Mesendoderm (in vitro differentiated cells): ENCODE data around the gene CACNB4.

Source experiments
- DNase-seq: peaks from one replicate; pipeline ENCODE4 v3.0.0; 2013
- H2AK5ac ChIP-seq: 2 replicates; pipeline ENCODE4 v1.6.1; 2013; ENCODE audit warnings: low read length, inconsistent platforms
- H2BK120ac ChIP-seq: 2 replicates; pipeline ENCODE4 v1.6.1; 2013; ENCODE audit warnings: low read depth, mild to moderate bottlenecking, low read length, moderate library complexity, mixed read lengths
- H2BK15ac ChIP-seq: replicated peaks from 2 replicates; pipeline ENCODE4 v1.6.1; 2013; ENCODE audit warnings: low read depth, mild to moderate bottlenecking, moderate library complexity
- H2BK5ac ChIP-seq: 2 replicates; pipeline ENCODE4 v1.6.1; 2013; ENCODE audit warnings: low read length, inconsistent platforms
- H3K18ac ChIP-seq: 2 replicates; pipeline ENCODE4 v1.6.1; 2013; ENCODE audit warnings: mild to moderate bottlenecking, low read length, mixed read lengths
- H3K23ac ChIP-seq: one replicate; pipeline ENCODE4 v1.6.1; 2013; ENCODE audit warnings: low read length
- H3K27ac ChIP-seq: 2 replicates; pipeline ENCODE4 v1.5.1; 2013; ENCODE audit warnings: low read depth, mild to moderate bottlenecking, inconsistent platforms, low read length, moderate library complexity
- H3K27me3 ChIP-seq: 2 replicates; pipeline ENCODE4 v1.6.1; 2013; ENCODE audit warnings: low read length, control low read depth, mild to moderate bottlenecking, inconsistent platforms; ENCODE audit not compliant: insufficient read depth, poor library complexity
- H3K36me3 ChIP-seq: 2 replicates; pipeline ENCODE4 v1.6.1; 2013; ENCODE audit warnings: low read length, inconsistent platforms; ENCODE audit not compliant: control insufficient read depth, insufficient read depth
- H3K4ac ChIP-seq: one replicate; pipeline ENCODE4 v1.6.1; 2013; ENCODE audit warnings: low read depth, mild to moderate bottlenecking, low read length, moderate library complexity
- H3K4me1 ChIP-seq: 2 replicates; pipeline ENCODE4 v1.6.1; 2013; ENCODE audit warnings: low read depth, low read length, inconsistent platforms; ENCODE audit not compliant: control insufficient read depth
- H3K4me2 ChIP-seq: 2 replicates; pipeline ENCODE4 v1.6.1; 2013; ENCODE audit warnings: low read length
- H3K4me3 ChIP-seq: 2 replicates; pipeline ENCODE4 v1.5.1; 2013; ENCODE audit warnings: mild to moderate bottlenecking, low read length
- H3K56ac ChIP-seq: one replicate; pipeline ENCODE4 v1.6.1; 2013; ENCODE audit warnings: low read length
- H3K79me1 ChIP-seq: 2 replicates; pipeline ENCODE4 v1.6.1; 2013; ENCODE audit warnings: low read length, inconsistent platforms
- H3K79me2 ChIP-seq: 2 replicates; pipeline ENCODE4 v1.6.1; 2013; ENCODE audit warnings: mild to moderate bottlenecking, low read length; ENCODE audit not compliant: control insufficient read depth, insufficient read depth
- H3K9ac ChIP-seq: 2 replicates; pipeline ENCODE4 v1.6.1; 2013; ENCODE audit warnings: low read length, inconsistent platforms
- H4K5ac ChIP-seq: one replicate; pipeline ENCODE4 v1.6.1; 2013; ENCODE audit warnings: low read length
- H4K8ac ChIP-seq: one replicate; pipeline ENCODE4 v1.6.1; 2013; ENCODE audit warnings: low read depth, mild to moderate bottlenecking, control low read depth, low read length, moderate library complexity
- WGBS: extraction: QIAGEN DNeasy Blood & Tissue Kit; methylation state at CpG from one replicate; pipeline ENCODE4 v1.1.7; 2013; ENCODE audit warnings: low lambda C conversion rate, missing lambda C conversion rate; ENCODE audit not compliant: insufficient coverage; ENCODE audit errors: extremely low coverage; 5-methylcytosine and 5-hydroxymethylcytosine counted together

CACNB4 gene

DNA sequence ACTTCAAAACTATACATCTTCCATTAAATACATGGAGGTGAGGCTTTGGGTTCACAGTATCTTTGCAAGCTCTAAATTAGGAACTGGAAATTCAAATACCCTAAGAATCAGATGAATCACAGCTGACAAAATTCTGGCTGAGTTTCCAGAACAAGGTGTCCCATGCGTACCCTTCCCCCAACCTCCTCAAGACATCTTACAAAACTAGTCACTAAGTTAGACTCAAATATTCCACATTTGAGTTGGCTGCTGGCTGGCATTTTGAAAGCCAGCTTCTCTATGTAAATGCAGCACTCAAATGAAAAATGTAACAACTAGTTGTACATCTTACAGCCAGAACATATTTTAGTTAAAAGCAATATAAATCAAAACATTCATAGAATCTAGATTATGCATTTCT lies 139.6 kb downstream of the CACNB4 start:
- Histone ChIP-seq H2BK120ac (no peak overlapping the region), H3K4me2 (no peak overlapping the region), H3K79me1 (no peaks in the 10 kb centered on the region), H3K27me3 (no peaks in the 10 kb centered on the region), H3K79me2 (no peaks in the 10 kb centered on the region), H3K4me1 (no peaks in the 10 kb centered on the region), H3K23ac (no peak overlapping the region), H2AK5ac (no peak overlapping the region), H3K9ac (no peak overlapping the region), H4K8ac (no peak overlapping the region), H4K5ac (no peak overlapping the region), H3K4ac (no peak overlapping the region), H3K27ac (no peak overlapping the region), H2BK5ac (no peak overlapping the region), H3K56ac (no peak overlapping the region), H3K4me3 (no peak overlapping the region), H3K36me3 (no peaks in the 10 kb centered on the region), H2BK15ac (no peak overlapping the region), H3K18ac (no peak overlapping the region)
- DNase-seq = no peak
- WGBS = no CpG with 5 or more reads among the region's 1 CpG

DNA sequence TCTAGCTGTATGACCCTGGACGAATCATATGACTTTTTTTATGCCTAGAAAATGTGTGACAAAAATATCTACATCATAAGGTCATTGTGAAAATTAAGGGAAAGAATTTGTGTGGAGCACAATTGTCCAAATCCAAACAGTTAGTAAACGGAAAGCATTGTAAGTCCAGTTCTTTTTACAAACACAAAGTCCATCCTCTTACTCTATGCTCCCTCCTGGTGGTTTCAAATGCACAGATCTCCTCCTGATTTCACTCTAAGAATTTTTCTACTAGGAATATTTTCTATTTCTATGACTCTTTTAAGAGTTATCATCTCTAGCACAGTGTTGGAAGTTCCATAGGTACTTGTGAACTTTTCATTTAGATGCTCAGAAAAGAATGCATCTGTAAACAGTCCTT lies 145.4 kb downstream of the CACNB4 start:
- no peak overlapping the region for H3K4me2 ChIP-seq
- H3K4me3 ChIP-seq = no peak overlapping the region
- no peak overlapping the region for H2BK5ac ChIP-seq
- no peak overlapping the region for H3K23ac ChIP-seq
- H3K56ac ChIP-seq = no peak overlapping the region
- no peak overlapping the region for H2AK5ac ChIP-seq
- H3K9ac ChIP-seq = no peak overlapping the region
- no peaks in the 10 kb centered on the region for H3K79me2 ChIP-seq
- H3K27me3 ChIP-seq = no peaks in the 10 kb centered on the region
- H3K27ac ChIP-seq = no peak overlapping the region
- no CpG with 5 or more reads among the region's 2 CpGs for WGBS
- no peak overlapping the region for H2BK120ac ChIP-seq
- H4K8ac ChIP-seq = no peak overlapping the region
- no peaks in the 10 kb centered on the region for H3K36me3 ChIP-seq
- no peaks in the 10 kb centered on the region for H3K79me1 ChIP-seq
- no peak overlapping the region for H3K18ac ChIP-seq
- no peak overlapping the region for H4K5ac ChIP-seq
- H3K4ac ChIP-seq = no peak overlapping the region
- no peak for DNase-seq
- no peak overlapping the region for H2BK15ac ChIP-seq
- no peaks in the 10 kb centered on the region for H3K4me1 ChIP-seq

DNA sequence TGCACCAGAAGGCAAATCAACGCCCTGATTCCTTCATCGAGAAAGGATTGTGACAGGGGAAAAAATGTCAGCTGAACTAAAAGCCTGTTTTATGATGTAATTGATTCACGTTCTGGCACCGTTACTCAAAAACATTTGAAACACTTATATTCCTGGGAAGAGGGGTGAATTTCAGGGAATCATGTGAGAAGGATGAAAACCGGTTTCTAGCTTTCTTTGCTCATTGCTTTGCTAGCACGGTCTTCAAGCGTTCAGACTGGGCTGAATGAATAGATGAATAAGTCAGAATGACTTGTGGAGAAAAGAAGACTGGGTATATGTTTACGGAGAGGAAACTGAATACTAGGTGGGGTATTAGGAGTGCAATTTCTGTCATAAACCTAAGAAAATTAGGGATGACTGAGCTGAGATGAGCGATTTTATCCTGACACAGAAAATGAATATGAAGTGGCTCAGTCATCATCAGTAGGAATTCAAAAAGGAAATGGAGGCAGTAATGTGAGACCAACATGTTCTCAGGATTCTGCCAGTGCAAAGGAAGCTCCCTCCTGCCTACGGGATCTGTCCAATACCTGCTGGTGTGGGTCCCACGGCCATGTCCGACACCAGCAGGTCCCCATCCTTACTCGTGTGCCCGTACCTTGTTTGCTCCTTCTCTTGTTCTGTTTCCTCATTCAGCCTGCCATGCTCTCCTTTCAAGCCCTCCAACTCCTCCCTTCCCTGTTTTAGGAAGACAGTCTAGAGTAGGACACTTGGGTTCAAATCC lies 146.0 kb downstream of the CACNB4 start:
- Histone ChIP-seq H3K79me2 (no peaks in the 10 kb centered on the region), H2BK120ac (no peak overlapping the region), H3K4me3 (no peak overlapping the region), H3K56ac (no peak overlapping the region), H3K4ac (no peak overlapping the region), H2BK5ac (no peak overlapping the region), H3K23ac (no peak overlapping the region), H3K27me3 (no peaks in the 10 kb centered on the region), H4K5ac (no peak overlapping the region), H3K79me1 (no peaks in the 10 kb centered on the region), H3K9ac (no peak overlapping the region), H3K4me1 (no peaks in the 10 kb centered on the region), H3K36me3 (no peaks in the 10 kb centered on the region), H2AK5ac (no peak overlapping the region), H3K18ac (no peak overlapping the region), H3K27ac (no peak overlapping the region), H3K4me2 (no peak overlapping the region), H2BK15ac (no peak overlapping the region), H4K8ac (no peak overlapping the region)
- DNase-seq = no peak
- WGBS = no CpG with 5 or more reads among the region's 14 CpGs

DNA sequence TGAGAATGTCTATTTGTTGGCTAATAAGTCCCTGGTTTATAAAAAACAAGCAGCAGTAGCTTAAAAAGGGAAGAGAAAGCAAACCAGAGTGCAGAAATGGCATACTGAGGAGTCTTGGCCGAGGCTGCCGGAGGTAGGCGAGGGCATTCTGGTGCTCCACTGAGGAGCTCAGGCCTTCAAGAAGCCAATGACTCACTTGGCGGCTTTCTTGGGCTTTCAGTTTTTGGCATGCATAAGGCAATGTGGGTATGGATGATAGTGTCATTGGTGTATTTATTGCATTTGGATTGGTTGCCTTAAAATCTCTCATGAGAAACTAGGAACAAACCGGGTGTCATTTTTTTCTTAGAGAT lies 151.1 kb downstream of the CACNB4 start:
- no peak overlapping the region for H3K4me3 ChIP-seq
- H3K79me2 ChIP-seq = no peaks in the 10 kb centered on the region
- H2BK5ac ChIP-seq = no peak overlapping the region
- WGBS = no CpG with 5 or more reads among the region's 5 CpGs
- H3K4ac ChIP-seq = no peak overlapping the region
- DNase-seq = no peak
- H3K18ac ChIP-seq = no peak overlapping the region
- H3K27ac ChIP-seq = no peak overlapping the region
- H4K8ac ChIP-seq = no peak overlapping the region
- H2AK5ac ChIP-seq = no peak overlapping the region
- H3K4me2 ChIP-seq = no peak overlapping the region
- H3K79me1 ChIP-seq = no peaks in the 10 kb centered on the region
- H2BK15ac ChIP-seq = no peak overlapping the region
- H3K23ac ChIP-seq = no peak overlapping the region
- no peak overlapping the region for H3K56ac ChIP-seq
- no peaks in the 10 kb centered on the region for H3K36me3 ChIP-seq
- no peaks in the 10 kb centered on the region for H3K4me1 ChIP-seq
- H3K27me3 ChIP-seq = no peaks in the 10 kb centered on the region
- H3K9ac ChIP-seq = no peak overlapping the region
- no peak overlapping the region for H2BK120ac ChIP-seq
- no peak overlapping the region for H4K5ac ChIP-seq

DNA sequence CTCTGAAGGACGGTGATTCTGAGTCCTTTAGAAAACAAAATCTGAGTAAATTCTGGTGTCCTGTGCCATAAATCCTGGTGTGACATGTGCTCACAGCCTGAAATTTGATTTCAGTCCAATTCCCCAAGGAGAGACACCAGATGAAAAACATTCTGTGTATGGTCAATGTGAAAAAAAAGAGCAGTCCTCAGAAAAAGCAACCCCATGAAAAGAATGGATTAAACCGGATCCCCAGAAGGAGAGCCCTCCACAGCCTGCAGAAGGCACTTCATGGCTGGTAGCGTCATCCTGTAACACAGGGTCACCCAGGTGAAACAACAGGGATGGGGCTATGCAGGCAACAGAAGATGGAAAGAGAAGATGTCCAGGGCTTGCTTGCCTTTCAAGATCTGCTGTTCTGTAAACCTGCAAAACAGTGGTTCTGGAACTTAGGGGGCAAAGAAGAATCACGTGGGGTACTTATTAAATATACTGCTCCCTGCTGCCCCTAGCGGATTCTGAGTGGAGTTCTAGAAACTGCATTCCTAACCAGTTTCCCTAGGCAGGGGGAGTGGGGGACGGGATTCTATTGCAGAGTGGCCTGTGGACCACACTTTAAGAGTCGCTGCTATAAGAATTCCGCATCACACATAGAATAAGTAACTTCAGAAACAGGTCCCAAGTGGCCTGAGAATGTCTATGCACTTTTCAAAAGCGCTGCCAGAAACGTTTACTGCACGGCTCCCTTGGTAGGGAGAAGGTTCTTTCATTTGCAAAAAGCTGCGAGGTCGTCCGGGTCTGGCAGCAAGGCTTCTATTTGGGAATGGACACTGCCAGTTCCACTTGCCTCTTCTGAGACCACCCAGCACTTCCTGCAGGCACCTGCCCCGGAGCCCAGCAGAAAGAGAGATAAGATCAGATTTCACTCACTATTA lies 151.7 kb downstream of the CACNB4 start:
- no peaks in the 10 kb centered on the region for H3K4me1 ChIP-seq
- H2BK5ac ChIP-seq = no peak overlapping the region
- peak; percentile 73 for DNase-seq
- H3K36me3 ChIP-seq = no peaks in the 10 kb centered on the region
- no peaks in the 10 kb centered on the region for H3K79me2 ChIP-seq
- no peak overlapping the region for H2AK5ac ChIP-seq
- no CpG with 5 or more reads among the region's 15 CpGs for WGBS
- no peak overlapping the region for H2BK15ac ChIP-seq
- no peak overlapping the region for H3K9ac ChIP-seq
- no peak overlapping the region for H3K27ac ChIP-seq
- no peak overlapping the region for H3K18ac ChIP-seq
- no peak overlapping the region for H3K4me2 ChIP-seq
- H3K79me1 ChIP-seq = no peaks in the 10 kb centered on the region
- H3K4ac ChIP-seq = no peak overlapping the region
- no peaks in the 10 kb centered on the region for H3K27me3 ChIP-seq
- H3K4me3 ChIP-seq = no peak overlapping the region
- H3K23ac ChIP-seq = no peak overlapping the region
- no peak overlapping the region for H3K56ac ChIP-seq
- H4K8ac ChIP-seq = no peak overlapping the region
- H4K5ac ChIP-seq = no peak overlapping the region
- H2BK120ac ChIP-seq = no peak overlapping the region
